Measurements from ENCODE around the gene SIRPG.
"Not testable (repeated sequence)": the region's sequence is repeated elsewhere in the genome, so short reads cannot be mapped to it uniquely, and the experiment has no call there.

Gene SIRPG

GRCh38 chr20:1671891-1672669 lies 14.5 kb upstream of the SIRPG start:
- DNase-seq (ENCODE audit: low spot score): peak; percentile 42

- no peak for DNase-seq (ENCODE audit: low spot score)
Observed at GRCh38 chr20:1669304-1669703, 11.7 kb upstream of the SIRPG start.

- DNase-seq (ENCODE audit: low spot score): no peak
Observed at GRCh38 chr20:1667502-1668085, 10.0 kb upstream of the SIRPG start.

- no peak for DNase-seq (ENCODE audit: low spot score)
Observed at GRCh38 chr20:1666802-1667201, 9.2 kb upstream of the SIRPG start.

GRCh38 chr20:1665345-1665744 lies 7.8 kb upstream of the SIRPG start:
- no peak for DNase-seq (ENCODE audit: low spot score)

GRCh38 chr20:1664911-1665310 lies 7.3 kb upstream of the SIRPG start:
- DNase-seq (ENCODE audit: low spot score): peak; percentile 46

GRCh38 chr20:1663917-1664316 lies 6.3 kb upstream of the SIRPG start:
- DNase-seq (ENCODE audit: low spot score): peak; percentile 42

- DNase-seq (ENCODE audit: low spot score): no peak
Observed at GRCh38 chr20:1661542-1662299, 4.1 kb upstream of the SIRPG start.

- peak; percentile 70 for DNase-seq (ENCODE audit: low spot score)
Observed at GRCh38 chr20:1660246-1660645, 2.7 kb upstream of the SIRPG start.

- no peak for DNase-seq (ENCODE audit: low spot score)
Observed at GRCh38 chr20:1656844-1657243, 735 bp downstream of the SIRPG start.

GRCh38 chr20:1654996-1655395 lies 2.6 kb downstream of the SIRPG start:
- DNase-seq (ENCODE audit: low spot score): peak; percentile 48

GRCh38 chr20:1652960-1653359 lies 4.6 kb downstream of the SIRPG start:
- DNase-seq (ENCODE audit: low spot score): no peak

GRCh38 chr20:1652104-1652503 lies 5.5 kb downstream of the SIRPG start:
- no peak for DNase-seq (ENCODE audit: low spot score)

- no peak for DNase-seq (ENCODE audit: low spot score)
Observed at GRCh38 chr20:1651268-1652058, 6.1 kb downstream of the SIRPG start.

- no peak for DNase-seq (ENCODE audit: low spot score)
Observed at GRCh38 chr20:1648101-1648500, 9.5 kb downstream of the SIRPG start.

GRCh38 chr20:1646975-1647431 lies 10.6 kb downstream of the SIRPG start:
- DNase-seq (ENCODE audit: low spot score): no peak

GRCh38 chr20:1644101-1644962 lies 13.2 kb downstream of the SIRPG start:
- DNase-seq (ENCODE audit: low spot score): no peak

- DNase-seq (ENCODE audit: low spot score): not testable (repeated sequence)
Observed at GRCh38 chr20:1638643-1639042, 18.9 kb downstream of the SIRPG start.

GRCh38 chr20:1637755-1638154 lies 19.8 kb downstream of the SIRPG start:
- no peak for DNase-seq (ENCODE audit: low spot score)

- DNase-seq (ENCODE audit: low spot score): no peak
Observed at GRCh38 chr20:1637226-1637625, 20.4 kb downstream of the SIRPG start.

GRCh38 chr20:1636621-1637020 lies 21.0 kb downstream of the SIRPG start:
- DNase-seq (ENCODE audit: low spot score): no peak

Data from CD4-positive, alpha-beta T cell treated with Interleukin-2 at 100 ng/mL for 4 hours (primary cell).